GM20000 (cell line): Measurements from ENCODE around the gene MSGN1.

Source experiments
- DNase-seq: peaks from one replicate; pipeline ENCODE4 v3.0.0; 2012; ENCODE audit warnings: low spot score
- TF ChIP-seq, protein P1 (sequence below): IDR thresholded peaks from 2 replicates; pipeline ENCODE4 v1.5.1; 2012; ENCODE audit warnings: mild to moderate bottlenecking, control low read depth; ENCODE audit errors: extremely low read depth, missing control alignments

The MSGN1 gene

GRCh38 chr2:17864676-17865075 lies 48.4 kb downstream of the MSGN1 start:
- TF ChIP-seq, protein P1, sequence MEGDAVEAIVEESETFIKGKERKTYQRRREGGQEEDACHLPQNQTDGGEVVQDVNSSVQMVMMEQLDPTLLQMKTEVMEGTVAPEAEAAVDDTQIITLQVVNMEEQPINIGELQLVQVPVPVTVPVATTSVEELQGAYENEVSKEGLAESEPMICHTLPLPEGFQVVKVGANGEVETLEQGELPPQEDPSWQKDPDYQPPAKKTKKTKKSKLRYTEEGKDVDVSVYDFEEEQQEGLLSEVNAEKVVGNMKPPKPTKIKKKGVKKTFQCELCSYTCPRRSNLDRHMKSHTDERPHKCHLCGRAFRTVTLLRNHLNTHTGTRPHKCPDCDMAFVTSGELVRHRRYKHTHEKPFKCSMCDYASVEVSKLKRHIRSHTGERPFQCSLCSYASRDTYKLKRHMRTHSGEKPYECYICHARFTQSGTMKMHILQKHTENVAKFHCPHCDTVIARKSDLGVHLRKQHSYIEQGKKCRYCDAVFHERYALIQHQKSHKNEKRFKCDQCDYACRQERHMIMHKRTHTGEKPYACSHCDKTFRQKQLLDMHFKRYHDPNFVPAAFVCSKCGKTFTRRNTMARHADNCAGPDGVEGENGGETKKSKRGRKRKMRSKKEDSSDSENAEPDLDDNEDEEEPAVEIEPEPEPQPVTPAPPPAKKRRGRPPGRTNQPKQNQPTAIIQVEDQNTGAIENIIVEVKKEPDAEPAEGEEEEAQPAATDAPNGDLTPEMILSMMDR: no peak

GRCh38 chr2:17867133-17867532 lies 50.9 kb downstream of the MSGN1 start:
- no peak for DNase-seq
- TF ChIP-seq, protein P1: no peak

More at GRCh38 chr2:17864676-17865075, 48.4 kb downstream of the MSGN1 start:
- DNase-seq: no peak
